HK-2 (cell line): ENCODE data around the gene NPAS4.
"Not testable (repeated sequence)": the region's sequence is repeated elsewhere in the genome, so short reads cannot be mapped to it uniquely, and the experiment has no call there.

ENCODE experiments used
- DNase-seq: peaks from one replicate; pipeline ENCODE4 v3.0.0-alpha.2; 2018; ENCODE audit not compliant: unreplicated experiment

Gene NPAS4

GRCh38 chr11:66454828-66455227 is 34.0 kb downstream of the NPAS4 start:
- no peak for DNase-seq

- no peak for DNase-seq
Observed at GRCh38 chr11:66457826-66458225, 37.0 kb downstream of the NPAS4 start.

- no peak for DNase-seq
Observed at GRCh38 chr11:66459138-66459778, 38.4 kb downstream of the NPAS4 start.

- no peak for DNase-seq
Observed at GRCh38 chr11:66462010-66462409, 41.2 kb downstream of the NPAS4 start.

- DNase-seq, result no peak
Observed at GRCh38 chr11:66462911-66463310, 42.1 kb downstream of the NPAS4 start.

GRCh38 chr11:66464116-66464515 is 43.3 kb downstream of the NPAS4 start:
- not testable (repeated sequence) for DNase-seq

- no peak for DNase-seq
Observed at GRCh38 chr11:66464916-66465315, 44.1 kb downstream of the NPAS4 start.

GRCh38 chr11:66465373-66466224 is 44.8 kb downstream of the NPAS4 start:
- DNase-seq, result no peak

- peak; percentile 86 for DNase-seq
Observed at GRCh38 chr11:66466225-66467033, 45.6 kb downstream of the NPAS4 start, which contains the start of gene PELI3. PELI3 (plus strand) TSS chr11:66466905; CDS start chr11:66468129, 1,224 bp downstream.

GRCh38 chr11:66467034-66467659 is 46.3 kb downstream of the NPAS4 start:
- DNase-seq, result peak; percentile 22

GRCh38 chr11:66467756-66468155 is 46.9 kb downstream of the NPAS4 start:
- DNase-seq, result no peak

- no peak for DNase-seq
Observed at GRCh38 chr11:66468691-66469090, 47.9 kb downstream of the NPAS4 start.

- no peak for DNase-seq
Observed at GRCh38 chr11:66469441-66469840, 48.6 kb downstream of the NPAS4 start.

- DNase-seq, result no peak
Observed at GRCh38 chr11:66470015-66470414, 49.2 kb downstream of the NPAS4 start.

- no peak for DNase-seq
Observed at GRCh38 chr11:66471142-66471541, 50.3 kb downstream of the NPAS4 start.

- DNase-seq, result no peak
Observed at GRCh38 chr11:66472054-66472453, 51.2 kb downstream of the NPAS4 start.

- DNase-seq, result no peak
Observed at GRCh38 chr11:66473167-66473566, 52.3 kb downstream of the NPAS4 start.

- no peak for DNase-seq
Observed at GRCh38 chr11:66473608-66474515, 53.0 kb downstream of the NPAS4 start.

GRCh38 chr11:66475349-66476172 is 54.7 kb downstream of the NPAS4 start:
- no peak for DNase-seq
